ENCODE measurements around the gene HOXD8.

HOXD8 gene

GRCh38 chr2:176121190-176122051 is 8.1 kb upstream of the HOXD8 start:
- TF ChIP-seq CTCF (conservative IDR thresholded peaks at IDR 0.05; ENCODE audit: low read depth, low read length) = no peak
- no peak for DNase-seq (ENCODE audit: low read depth)
- H3K4me3 ChIP-seq (ENCODE audit: low read depth, low read length) = no peak overlapping the region

- H3K4me3 ChIP-seq (ENCODE audit: low read depth, low read length) = no peak overlapping the region
- DNase-seq (ENCODE audit: low read depth) = no peak
- no peak for TF ChIP-seq CTCF (conservative IDR thresholded peaks at IDR 0.05; ENCODE audit: low read depth, low read length)
Observed at GRCh38 chr2:176122052-176122682, 7.3 kb upstream of the HOXD8 start.

GRCh38 chr2:176122683-176123410 is 6.7 kb upstream of the HOXD8 start, which contains the start of gene HOXD9:
Gene HOXD9, plus strand, starts transcription at chr2:176122719. Its CDS starts 50 bp downstream, at chr2:176122769.
- no peak within 1 kb of the TSS for H3K4me3 ChIP-seq (ENCODE audit: low read depth, low read length)
- no peak for TF ChIP-seq CTCF (conservative IDR thresholded peaks at IDR 0.05; ENCODE audit: low read depth, low read length)
- no peak for DNase-seq (ENCODE audit: low read depth)

- no peak for TF ChIP-seq CTCF (conservative IDR thresholded peaks at IDR 0.05; ENCODE audit: low read depth, low read length)
- no peak for DNase-seq (ENCODE audit: low read depth)
- H3K4me3 ChIP-seq (ENCODE audit: low read depth, low read length) = no peak overlapping the region
Observed at GRCh38 chr2:176123411-176124109, 5.9 kb upstream of the HOXD8 start.

- TF ChIP-seq CTCF (conservative IDR thresholded peaks at IDR 0.05; ENCODE audit: low read depth, low read length) = no peak
- no peak for DNase-seq (ENCODE audit: low read depth)
- H3K4me3 ChIP-seq (ENCODE audit: low read depth, low read length) = no peak overlapping the region
Observed at GRCh38 chr2:176124110-176124946, 5.2 kb upstream of the HOXD8 start.

All from choroid plexus epithelial cell (primary cell).